ENCODE measurements around the gene GHRH.

DNA sequence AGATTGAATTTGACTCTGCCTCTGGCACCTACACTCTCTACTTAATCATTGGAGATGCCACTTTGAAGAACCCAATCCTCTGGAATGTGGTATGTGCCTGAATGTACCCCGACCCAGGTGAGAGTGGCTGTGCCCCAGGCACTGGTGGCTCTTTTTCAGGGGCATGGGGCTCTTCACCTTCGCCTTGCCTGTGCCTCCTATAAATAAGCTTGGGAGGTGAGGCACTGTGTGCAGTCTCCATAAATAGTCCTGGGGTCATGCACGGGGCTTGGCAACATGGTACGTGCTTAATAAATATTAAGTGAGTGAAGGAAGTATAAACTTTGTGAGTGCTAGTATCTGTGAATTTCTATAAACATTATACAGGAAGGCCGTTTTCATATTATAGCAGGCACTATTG is 33.0 kb downstream of the GHRH start:
- TF ChIP-seq, protein P1, sequence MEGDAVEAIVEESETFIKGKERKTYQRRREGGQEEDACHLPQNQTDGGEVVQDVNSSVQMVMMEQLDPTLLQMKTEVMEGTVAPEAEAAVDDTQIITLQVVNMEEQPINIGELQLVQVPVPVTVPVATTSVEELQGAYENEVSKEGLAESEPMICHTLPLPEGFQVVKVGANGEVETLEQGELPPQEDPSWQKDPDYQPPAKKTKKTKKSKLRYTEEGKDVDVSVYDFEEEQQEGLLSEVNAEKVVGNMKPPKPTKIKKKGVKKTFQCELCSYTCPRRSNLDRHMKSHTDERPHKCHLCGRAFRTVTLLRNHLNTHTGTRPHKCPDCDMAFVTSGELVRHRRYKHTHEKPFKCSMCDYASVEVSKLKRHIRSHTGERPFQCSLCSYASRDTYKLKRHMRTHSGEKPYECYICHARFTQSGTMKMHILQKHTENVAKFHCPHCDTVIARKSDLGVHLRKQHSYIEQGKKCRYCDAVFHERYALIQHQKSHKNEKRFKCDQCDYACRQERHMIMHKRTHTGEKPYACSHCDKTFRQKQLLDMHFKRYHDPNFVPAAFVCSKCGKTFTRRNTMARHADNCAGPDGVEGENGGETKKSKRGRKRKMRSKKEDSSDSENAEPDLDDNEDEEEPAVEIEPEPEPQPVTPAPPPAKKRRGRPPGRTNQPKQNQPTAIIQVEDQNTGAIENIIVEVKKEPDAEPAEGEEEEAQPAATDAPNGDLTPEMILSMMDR (IDR thresholded peaks at IDR 0.05 in 2 of 3, conservative IDR thresholded peaks at IDR 0.05 in 1 of 3; ENCODE audit: borderline replicate concordance in 1 of 3, insufficient read depth in 1 of 3, low read depth in 2 of 3, low read length in 2 of 3) = no peak
- TF ChIP-seq, protein P2, sequence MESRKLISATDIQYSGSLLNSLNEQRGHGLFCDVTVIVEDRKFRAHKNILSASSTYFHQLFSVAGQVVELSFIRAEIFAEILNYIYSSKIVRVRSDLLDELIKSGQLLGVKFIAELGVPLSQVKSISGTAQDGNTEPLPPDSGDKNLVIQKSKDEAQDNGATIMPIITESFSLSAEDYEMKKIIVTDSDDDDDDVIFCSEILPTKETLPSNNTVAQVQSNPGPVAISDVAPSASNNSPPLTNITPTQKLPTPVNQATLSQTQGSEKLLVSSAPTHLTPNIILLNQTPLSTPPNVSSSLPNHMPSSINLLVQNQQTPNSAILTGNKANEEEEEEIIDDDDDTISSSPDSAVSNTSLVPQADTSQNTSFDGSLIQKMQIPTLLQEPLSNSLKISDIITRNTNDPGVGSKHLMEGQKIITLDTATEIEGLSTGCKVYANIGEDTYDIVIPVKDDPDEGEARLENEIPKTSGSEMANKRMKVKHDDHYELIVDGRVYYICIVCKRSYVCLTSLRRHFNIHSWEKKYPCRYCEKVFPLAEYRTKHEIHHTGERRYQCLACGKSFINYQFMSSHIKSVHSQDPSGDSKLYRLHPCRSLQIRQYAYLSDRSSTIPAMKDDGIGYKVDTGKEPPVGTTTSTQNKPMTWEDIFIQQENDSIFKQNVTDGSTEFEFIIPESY (IDR thresholded peaks at IDR 0.05; ENCODE audit: extremely low read depth, insufficient replicate concordance, low read length) = no peak
- TF ChIP-seq, protein P3, sequence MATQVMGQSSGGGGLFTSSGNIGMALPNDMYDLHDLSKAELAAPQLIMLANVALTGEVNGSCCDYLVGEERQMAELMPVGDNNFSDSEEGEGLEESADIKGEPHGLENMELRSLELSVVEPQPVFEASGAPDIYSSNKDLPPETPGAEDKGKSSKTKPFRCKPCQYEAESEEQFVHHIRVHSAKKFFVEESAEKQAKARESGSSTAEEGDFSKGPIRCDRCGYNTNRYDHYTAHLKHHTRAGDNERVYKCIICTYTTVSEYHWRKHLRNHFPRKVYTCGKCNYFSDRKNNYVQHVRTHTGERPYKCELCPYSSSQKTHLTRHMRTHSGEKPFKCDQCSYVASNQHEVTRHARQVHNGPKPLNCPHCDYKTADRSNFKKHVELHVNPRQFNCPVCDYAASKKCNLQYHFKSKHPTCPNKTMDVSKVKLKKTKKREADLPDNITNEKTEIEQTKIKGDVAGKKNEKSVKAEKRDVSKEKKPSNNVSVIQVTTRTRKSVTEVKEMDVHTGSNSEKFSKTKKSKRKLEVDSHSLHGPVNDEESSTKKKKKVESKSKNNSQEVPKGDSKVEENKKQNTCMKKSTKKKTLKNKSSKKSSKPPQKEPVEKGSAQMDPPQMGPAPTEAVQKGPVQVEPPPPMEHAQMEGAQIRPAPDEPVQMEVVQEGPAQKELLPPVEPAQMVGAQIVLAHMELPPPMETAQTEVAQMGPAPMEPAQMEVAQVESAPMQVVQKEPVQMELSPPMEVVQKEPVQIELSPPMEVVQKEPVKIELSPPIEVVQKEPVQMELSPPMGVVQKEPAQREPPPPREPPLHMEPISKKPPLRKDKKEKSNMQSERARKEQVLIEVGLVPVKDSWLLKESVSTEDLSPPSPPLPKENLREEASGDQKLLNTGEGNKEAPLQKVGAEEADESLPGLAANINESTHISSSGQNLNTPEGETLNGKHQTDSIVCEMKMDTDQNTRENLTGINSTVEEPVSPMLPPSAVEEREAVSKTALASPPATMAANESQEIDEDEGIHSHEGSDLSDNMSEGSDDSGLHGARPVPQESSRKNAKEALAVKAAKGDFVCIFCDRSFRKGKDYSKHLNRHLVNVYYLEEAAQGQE (IDR thresholded peaks at IDR 0.05; ENCODE audit: low read depth) = no peak
- TF ChIP-seq TCF7L2 (IDR thresholded peaks at IDR 0.05; ENCODE audit: borderline replicate concordance, extremely low read depth, insufficient read depth, insufficient read length) = no peak
- TF ChIP-seq CBX3 (IDR thresholded peaks at IDR 0.05; ENCODE audit: low read depth) = no peak
- TF ChIP-seq, protein P4, sequence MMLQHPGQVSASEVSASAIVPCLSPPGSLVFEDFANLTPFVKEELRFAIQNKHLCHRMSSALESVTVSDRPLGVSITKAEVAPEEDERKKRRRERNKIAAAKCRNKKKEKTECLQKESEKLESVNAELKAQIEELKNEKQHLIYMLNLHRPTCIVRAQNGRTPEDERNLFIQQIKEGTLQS (IDR thresholded peaks at IDR 0.05) = no peak
- TF ChIP-seq SRF (IDR thresholded peaks at IDR 0.05; ENCODE audit: low read depth) = no peak
- TF ChIP-seq POLR2A (IDR thresholded peaks at IDR 0.05; ENCODE audit: borderline replicate concordance, extremely low read depth, insufficient read depth, insufficient read length) = no peak

All from HCT116 (cell line).